HG02571 (cell line): ENCODE data around the gene SDHB.

Experiments
- ATAC-seq: cut with Tn5 transposase; IDR thresholded peaks from one replicate; pipeline ENCODE4 v1.9.1; 2021; ENCODE audit warnings: mild to moderate bottlenecking, moderate library complexity; ENCODE audit not compliant: unreplicated experiment

SDHB gene

DNA sequence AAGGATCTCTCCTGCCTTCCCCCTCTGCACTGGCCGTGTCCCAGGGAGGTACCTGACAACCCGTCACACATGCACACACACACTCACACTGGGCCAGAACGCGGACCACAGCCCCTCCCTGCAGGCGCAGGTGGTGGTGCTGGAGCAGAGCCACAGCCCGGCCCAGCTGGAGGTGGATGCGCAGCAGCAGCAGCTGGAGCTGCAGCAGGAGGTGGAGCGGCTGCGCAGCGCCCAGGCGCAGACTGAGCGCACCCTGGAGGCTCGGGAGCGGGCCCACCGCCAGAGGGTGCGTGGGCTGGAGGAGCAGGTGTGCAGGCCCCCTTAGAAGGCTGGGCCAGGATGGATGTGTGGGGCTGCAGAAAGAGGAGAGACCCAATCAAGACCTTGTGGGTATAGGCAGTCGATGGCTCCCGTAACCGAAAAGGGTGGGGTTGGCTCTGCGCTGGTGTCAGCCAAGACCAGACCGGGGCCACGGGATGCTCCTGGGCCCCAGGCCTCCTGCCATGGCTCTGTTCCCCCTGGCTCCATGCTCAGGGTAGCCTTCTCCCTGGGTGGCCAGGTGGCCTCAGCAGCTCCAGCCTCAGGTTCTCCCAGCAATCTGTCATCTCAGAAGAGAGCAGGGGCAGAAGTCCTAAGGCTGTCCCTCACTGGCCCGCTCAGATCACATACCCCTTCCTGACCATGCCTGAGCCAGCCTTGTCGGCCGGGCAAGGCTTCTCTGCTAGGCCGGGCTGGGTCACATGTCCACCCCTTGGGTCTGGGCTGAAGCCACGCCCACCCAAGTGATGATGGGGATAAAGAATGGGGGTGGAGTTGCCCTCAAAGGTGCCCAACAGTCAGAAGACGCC, 82.3 kb downstream of the SDHB start:
- no peak for ATAC-seq

DNA sequence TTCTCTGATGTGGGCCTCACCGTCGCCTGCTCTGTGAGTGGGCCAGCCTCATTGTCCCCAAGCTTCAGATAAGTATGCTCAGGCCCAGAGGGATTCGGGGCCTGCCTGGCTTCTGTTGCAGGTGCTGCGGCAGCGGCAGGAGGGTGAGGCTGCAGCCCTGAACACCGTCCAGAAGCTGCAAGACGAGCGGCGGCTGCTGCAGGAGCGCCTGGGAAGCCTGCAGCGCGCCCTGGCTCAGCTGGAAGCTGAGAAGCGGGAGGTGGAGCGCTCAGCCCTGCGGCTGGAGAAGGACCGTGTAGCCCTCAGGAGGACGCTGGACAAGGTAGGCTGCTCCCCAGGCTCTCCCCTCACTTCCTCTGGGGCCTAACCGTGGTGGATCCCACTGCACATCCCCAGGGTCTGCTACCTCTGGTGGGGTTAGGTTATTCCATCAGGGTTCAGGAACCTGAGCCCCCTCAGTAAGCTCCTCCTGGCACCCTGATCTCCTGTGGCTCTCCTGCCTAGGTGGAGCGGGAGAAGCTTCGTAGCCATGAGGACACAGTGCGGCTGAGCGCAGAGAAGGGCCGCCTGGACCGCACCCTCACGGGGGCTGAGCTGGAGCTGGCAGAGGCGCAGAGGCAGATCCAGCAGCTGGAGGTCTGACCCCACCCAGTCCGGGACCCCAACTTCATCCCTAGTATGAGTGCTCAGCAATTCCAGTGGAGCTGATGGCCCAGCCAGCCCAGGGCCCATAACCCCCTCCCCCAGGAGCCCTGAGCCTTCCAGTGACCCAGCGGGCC, 83.5 kb downstream of the SDHB start:
- no peak for ATAC-seq

GRCh38 chr1:16969651-16970050, 84.2 kb downstream of the SDHB start:
- ATAC-seq = no peak

- no peak for ATAC-seq
Observed at GRCh38 chr1:16969057-16969611, 84.7 kb downstream of the SDHB start.
